ENCODE results near the gene INPP4A.

The INPP4A gene

GRCh38 chr2:98509542-98510321, 65.1 kb downstream of the INPP4A start:
- H3K4me3 ChIP-seq (ENCODE audit: low read depth, low read length): no peak overlapping the region

- H3K4me3 ChIP-seq (ENCODE audit: low read depth, low read length): no peak overlapping the region
Observed at GRCh38 chr2:98510322-98510662, 65.6 kb downstream of the INPP4A start.

GRCh38 chr2:98511981-98512380, 67.3 kb downstream of the INPP4A start:
- H3K4me3 ChIP-seq (ENCODE audit: low read depth, low read length): no peak overlapping the region

- no peak overlapping the region for H3K4me3 ChIP-seq (ENCODE audit: low read depth, low read length)
Observed at GRCh38 chr2:98512699-98513098, 68.0 kb downstream of the INPP4A start.

- no peak overlapping the region for H3K4me3 ChIP-seq (ENCODE audit: low read depth, low read length)
Observed at GRCh38 chr2:98514096-98514639, 69.5 kb downstream of the INPP4A start.

- no peak overlapping the region for H3K4me3 ChIP-seq (ENCODE audit: low read depth, low read length)
Observed at GRCh38 chr2:98514879-98515249, 70.2 kb downstream of the INPP4A start.

- H3K4me3 ChIP-seq (ENCODE audit: low read depth, low read length): no peak overlapping the region
Observed at GRCh38 chr2:98515250-98515991, 70.8 kb downstream of the INPP4A start.

- H3K4me3 ChIP-seq (ENCODE audit: low read depth, low read length): no peak overlapping the region
Observed at GRCh38 chr2:98516571-98516970, 71.9 kb downstream of the INPP4A start.

- H3K4me3 ChIP-seq (ENCODE audit: low read depth, low read length): no peak overlapping the region
Observed at GRCh38 chr2:98517636-98518035, 73.0 kb downstream of the INPP4A start.

GRCh38 chr2:98518101-98518500, 73.4 kb downstream of the INPP4A start:
- H3K4me3 ChIP-seq (ENCODE audit: low read depth, low read length): no peak overlapping the region

- H3K4me3 ChIP-seq (ENCODE audit: low read depth, low read length): no peak overlapping the region
Observed at GRCh38 chr2:98519156-98519555, 74.5 kb downstream of the INPP4A start.

- H3K4me3 ChIP-seq (ENCODE audit: low read depth, low read length): no peak overlapping the region
Observed at GRCh38 chr2:98519851-98520250, 75.2 kb downstream of the INPP4A start.

- no peak overlapping the region for H3K4me3 ChIP-seq (ENCODE audit: low read depth, low read length)
Observed at GRCh38 chr2:98520806-98521205, 76.1 kb downstream of the INPP4A start.

GRCh38 chr2:98521266-98521665, 76.6 kb downstream of the INPP4A start:
- no peak overlapping the region for H3K4me3 ChIP-seq (ENCODE audit: low read depth, low read length)

- no peak overlapping the region for H3K4me3 ChIP-seq (ENCODE audit: low read depth, low read length)
Observed at GRCh38 chr2:98522854-98523253, 78.2 kb downstream of the INPP4A start.

GRCh38 chr2:98524168-98524567, 79.5 kb downstream of the INPP4A start:
- H3K4me3 ChIP-seq (ENCODE audit: low read depth, low read length): no peak overlapping the region

- H3K4me3 ChIP-seq (ENCODE audit: low read depth, low read length): no peak overlapping the region
Observed at GRCh38 chr2:98528349-98528748, 83.7 kb downstream of the INPP4A start.

- no peak overlapping the region for H3K4me3 ChIP-seq (ENCODE audit: low read depth, low read length)
Observed at GRCh38 chr2:98530114-98530513, 85.5 kb downstream of the INPP4A start.

- H3K4me3 ChIP-seq (ENCODE audit: low read depth, low read length): no peak overlapping the region
Observed at GRCh38 chr2:98532756-98533155, 88.1 kb downstream of the INPP4A start.

- no peak overlapping the region for H3K4me3 ChIP-seq (ENCODE audit: low read depth, low read length)
Observed at GRCh38 chr2:98533547-98533946, 88.9 kb downstream of the INPP4A start.

GRCh38 chr2:98534761-98535160, 90.1 kb downstream of the INPP4A start:
- no peak overlapping the region for H3K4me3 ChIP-seq (ENCODE audit: low read depth, low read length)

GRCh38 chr2:98535971-98536677, 91.5 kb downstream of the INPP4A start:
- H3K4me3 ChIP-seq (ENCODE audit: low read depth, low read length): no peak overlapping the region
